ENCODE measurements around the gene LENG9. TPM values are rescaled to one million over a fixed set of nuclear protein-coding genes. Genes with fewer than 3 reads are reported as not detected.
"Not testable (repeated sequence)": the region's sequence is repeated elsewhere in the genome, so short reads cannot be mapped to it uniquely, and the experiment has no call there.

Gene LENG9
- polyA plus RNA-seq, 1 donor from 2014 or later: not detected

DNA sequence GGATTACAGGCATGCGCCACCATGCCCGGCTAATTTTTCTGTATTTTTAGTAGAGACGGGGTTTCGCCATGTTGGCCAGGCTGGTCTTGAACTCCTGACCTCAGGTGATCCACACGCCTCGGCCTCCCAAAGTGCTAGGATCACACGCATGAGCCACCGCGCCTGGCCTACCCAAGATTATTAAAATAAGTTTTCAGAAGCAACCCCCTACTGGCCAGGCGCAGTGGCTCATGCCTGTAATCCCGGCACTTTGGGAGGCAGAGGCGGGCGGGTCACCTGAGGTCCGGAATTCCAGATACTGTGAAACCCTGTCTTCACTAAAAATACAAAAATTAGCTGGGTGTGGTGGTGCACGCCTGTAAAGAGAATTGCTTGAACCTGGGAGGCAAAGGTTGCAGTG is 17.2 kb downstream of the LENG9 start:
- Mint-ChIP-seq H3K27ac (peak overlapping the region in 1 of 3 donors; percentile 99), H3K4me1 (peaks cover 22 to 30% (median 23%) of the 10 kb centered on the region in 3 donors), H3K4me3 (peak overlapping the region in 1 of 4 donors; percentile 95)
- H3K9me3 Mint-ChIP-seq, H3K36me3 Mint-ChIP-seq, H3K27me3 Mint-ChIP-seq: not testable (repeated sequence)

DNA sequence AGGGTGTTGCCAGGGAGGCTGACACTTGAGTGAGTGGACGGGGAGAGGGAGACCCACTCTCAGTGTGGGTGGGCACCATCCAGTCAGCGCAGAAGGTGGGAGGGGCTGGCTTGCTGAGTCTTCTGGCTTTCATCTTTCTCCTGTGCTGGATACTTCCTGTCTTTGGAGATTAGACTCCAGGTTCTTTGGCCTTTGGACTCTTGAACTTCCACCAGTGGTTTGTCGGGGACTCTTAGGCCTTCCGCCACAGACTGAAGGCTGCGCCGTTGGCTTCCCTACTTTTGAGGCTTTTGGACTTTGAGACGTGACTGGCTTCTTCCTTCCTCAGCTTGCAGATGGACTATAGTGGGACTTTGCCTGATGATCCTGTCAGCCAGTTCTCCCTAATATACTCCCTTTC is 18.8 kb downstream of the LENG9 start:
- H3K27me3 Mint-ChIP-seq: no peaks in the 10 kb centered on the region
- H3K9me3 Mint-ChIP-seq: no peaks in the 10 kb centered on the region
- H3K4me1 Mint-ChIP-seq: peaks cover 13 to 19% (median 14%) of the 10 kb centered on the region in 3 donors
- H3K4me3 Mint-ChIP-seq: no peak overlapping the region
- peak overlapping the region in 1 of 3 donors; percentile 79 for H3K27ac Mint-ChIP-seq
- peaks cover 4% of the 10 kb centered on the region for H3K36me3 Mint-ChIP-seq

DNA sequence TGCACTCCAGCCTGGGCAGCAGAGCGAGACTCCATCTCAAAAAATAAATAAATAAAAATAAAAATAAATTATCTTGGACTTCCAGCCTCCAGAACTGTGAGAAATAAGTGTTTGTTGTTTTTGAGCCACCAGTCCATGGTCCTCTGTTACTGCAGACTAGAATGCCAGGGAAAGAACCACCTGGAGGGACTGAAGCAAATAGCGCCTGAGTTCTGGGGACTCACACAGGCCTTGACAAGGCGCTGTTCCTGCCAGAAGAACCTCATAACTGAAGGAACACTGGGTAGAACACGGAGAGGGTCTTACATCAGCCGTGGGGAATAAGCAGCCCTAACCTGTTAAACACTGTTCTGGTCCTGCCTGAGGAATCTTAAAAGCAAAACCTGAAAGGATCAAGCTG is 22.9 kb downstream of the LENG9 start:
- peak overlapping the region in 1 of 4 donors; percentile 7 for H3K4me3 Mint-ChIP-seq
- H3K27me3 Mint-ChIP-seq: no peaks in the 10 kb centered on the region
- H3K27ac Mint-ChIP-seq: no peak overlapping the region
- H3K4me1 Mint-ChIP-seq: peaks cover 0 to 8% (median 4%) of the 10 kb centered on the region in 3 donors
- peaks cover 4% of the 10 kb centered on the region for H3K36me3 Mint-ChIP-seq
- no peaks in the 10 kb centered on the region for H3K9me3 Mint-ChIP-seq

DNA sequence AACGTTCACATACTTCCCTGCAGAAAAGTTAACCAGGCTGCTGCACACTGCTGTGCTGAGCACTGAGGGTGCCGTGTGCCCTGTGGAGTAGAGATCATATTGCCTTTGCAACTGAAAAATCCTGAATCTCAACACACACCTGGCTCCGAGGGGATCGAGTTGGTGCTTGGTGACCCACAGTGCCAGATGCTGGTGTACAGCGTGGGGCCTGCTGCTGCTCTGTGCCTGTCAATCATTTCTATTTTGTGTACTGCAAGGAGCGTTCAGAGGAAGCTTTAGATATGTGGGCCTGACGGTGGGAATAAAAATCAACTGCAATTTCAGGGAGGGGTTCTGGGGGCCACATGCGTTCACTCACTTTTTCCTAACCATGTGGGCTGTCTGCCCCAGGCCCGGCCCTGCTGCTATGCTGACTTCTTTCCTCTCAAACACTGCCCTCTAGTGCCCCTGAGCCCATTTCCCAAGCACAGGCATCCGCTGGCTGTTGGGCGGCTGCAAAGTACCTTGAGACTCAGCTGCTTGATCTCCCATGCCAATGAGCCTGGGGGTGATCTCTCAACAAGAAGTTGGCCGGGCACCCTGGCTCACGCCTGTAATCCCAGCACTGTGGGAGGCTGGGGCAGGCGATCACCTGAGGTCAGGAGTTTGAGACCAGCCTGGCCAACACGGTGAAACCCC is 24.3 kb downstream of the LENG9 start:
- H3K4me3 Mint-ChIP-seq: no peak overlapping the region
- peaks cover 0 to 15% (median 13%) of the 10 kb centered on the region in 3 donors for H3K4me1 Mint-ChIP-seq
- H3K27ac Mint-ChIP-seq: no peak overlapping the region
- no peaks in the 10 kb centered on the region for H3K9me3 Mint-ChIP-seq
- peaks cover 4% of the 10 kb centered on the region for H3K36me3 Mint-ChIP-seq
- no peaks in the 10 kb centered on the region for H3K27me3 Mint-ChIP-seq

DNA sequence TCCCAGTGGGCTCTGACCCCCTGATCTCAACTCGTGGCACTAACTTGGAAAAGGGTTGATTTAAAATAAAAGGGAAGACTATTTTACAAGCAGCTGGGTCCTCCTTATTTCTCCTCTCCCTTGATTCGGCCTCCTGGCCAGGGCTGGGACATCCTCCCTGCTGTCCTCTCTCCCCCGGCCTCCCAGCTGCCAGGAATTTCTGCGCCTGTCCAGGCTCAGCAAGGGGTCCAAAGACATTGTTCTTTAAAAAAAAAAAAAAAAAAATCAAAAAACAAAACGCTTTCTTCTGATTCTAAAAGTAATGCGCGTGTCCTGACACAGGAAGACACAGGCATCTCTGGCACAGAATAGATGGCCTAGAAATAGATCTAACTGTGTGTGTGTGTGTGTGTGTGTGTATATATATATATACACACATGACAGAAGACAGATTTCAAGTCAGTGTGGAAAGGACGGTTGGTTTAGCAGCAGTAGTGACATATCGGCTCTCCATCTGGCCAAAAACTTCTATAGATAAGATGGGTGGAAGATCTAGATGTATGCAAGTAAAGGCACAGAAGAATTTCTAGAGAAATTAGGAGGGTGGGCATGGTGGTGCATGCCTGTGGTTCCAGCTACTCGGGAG is 26.8 kb downstream of the LENG9 start:
- no peak overlapping the region for H3K4me3 Mint-ChIP-seq
- no peaks in the 10 kb centered on the region for H3K27me3 Mint-ChIP-seq
- H3K27ac Mint-ChIP-seq: no peak overlapping the region
- H3K36me3 Mint-ChIP-seq: no peaks in the 10 kb centered on the region
- no peaks in the 10 kb centered on the region for H3K9me3 Mint-ChIP-seq
- H3K4me1 Mint-ChIP-seq: peaks cover 0 to 15% (median 15%) of the 10 kb centered on the region in 3 donors

DNA sequence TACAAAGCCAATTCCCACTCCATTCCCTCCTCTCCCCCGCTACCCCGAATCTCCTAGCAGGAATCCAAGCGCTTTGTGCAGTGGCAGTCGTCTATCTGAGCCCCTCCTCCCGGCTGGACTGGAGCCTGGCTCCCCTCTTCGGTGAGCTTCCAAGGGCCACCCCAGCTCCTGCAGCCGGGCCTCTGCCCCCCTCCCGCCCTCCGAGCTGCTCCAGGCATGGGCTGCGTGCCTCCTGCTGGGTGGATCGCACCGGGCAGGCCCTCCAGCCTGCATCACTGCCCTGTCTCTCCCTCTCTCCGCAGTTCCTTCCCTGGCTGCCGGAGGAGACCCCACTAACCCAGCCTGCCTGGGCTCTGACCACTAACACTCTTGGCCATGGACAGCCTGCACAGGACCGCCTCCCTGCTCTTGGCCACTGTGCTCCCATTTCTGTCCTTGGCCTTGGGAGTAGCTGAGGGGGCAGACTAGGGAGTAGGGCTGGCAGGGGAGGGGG is 27.5 kb downstream of the LENG9 start:
- Mint-ChIP-seq H3K4me3 (peak overlapping the region in 1 of 4 donors; percentile 75), H3K4me1 (peaks cover 3 to 17% (median 14%) of the 10 kb centered on the region in 3 donors), H3K36me3 (no peaks in the 10 kb centered on the region), H3K27ac (no peak overlapping the region), H3K27me3 (no peaks in the 10 kb centered on the region), H3K9me3 (no peaks in the 10 kb centered on the region)

DNA sequence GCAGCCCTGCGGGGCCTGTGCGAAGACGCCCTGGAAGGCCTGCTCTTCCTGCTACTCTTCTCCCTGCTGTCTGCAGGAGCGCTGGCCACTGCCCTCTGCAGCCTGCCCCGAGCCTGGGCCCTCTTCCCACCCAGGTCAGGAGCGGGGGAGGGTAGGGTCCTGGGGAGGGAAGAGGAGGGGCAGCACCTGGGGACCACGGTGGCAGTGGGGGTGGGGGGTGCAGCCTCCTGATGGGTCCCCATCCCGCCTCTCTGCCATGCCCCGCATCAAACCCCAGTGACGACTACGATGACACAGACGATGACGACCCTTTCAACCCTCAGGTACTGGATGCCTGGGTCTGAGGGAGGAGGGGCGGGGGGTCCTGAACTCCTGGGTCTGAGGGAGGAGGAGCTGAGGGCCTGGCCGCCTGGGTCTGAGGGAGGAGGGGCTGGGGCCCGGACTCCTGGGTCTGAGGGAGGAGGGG is 28.0 kb downstream of the LENG9 start:
- Mint-ChIP-seq H3K27me3 (no peaks in the 10 kb centered on the region), H3K36me3 (no peaks in the 10 kb centered on the region), H3K4me3 (no peak overlapping the region), H3K9me3 (no peaks in the 10 kb centered on the region), H3K4me1 (peaks cover 5 to 18% (median 13%) of the 10 kb centered on the region in 3 donors), H3K27ac (no peak overlapping the region)

DNA sequence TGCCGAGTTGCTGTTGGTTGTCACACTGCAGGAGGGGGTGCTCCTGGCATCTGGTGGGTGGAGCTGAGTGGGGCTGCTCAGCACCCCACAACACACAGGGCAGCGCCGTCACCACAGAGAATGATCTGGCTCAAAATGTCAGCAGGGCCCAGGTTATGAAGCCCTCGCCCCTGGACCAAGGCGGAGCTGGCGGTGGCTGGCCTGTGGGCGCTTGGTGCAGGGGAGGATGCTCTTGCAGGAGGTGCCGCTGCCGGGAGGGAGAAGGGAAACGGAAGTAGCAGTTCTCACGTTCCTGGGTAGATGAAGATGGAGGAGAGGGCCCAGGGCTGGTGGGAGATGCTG is 28.7 kb downstream of the LENG9 start:
- H3K4me3 Mint-ChIP-seq: peak overlapping the region in 1 of 4 donors; percentile 26
- H3K27ac Mint-ChIP-seq: peak overlapping the region; percentile 36 to 71 (median 66)
- H3K9me3 Mint-ChIP-seq: no peaks in the 10 kb centered on the region
- peaks cover 5 to 18% (median 13%) of the 10 kb centered on the region in 3 donors for H3K4me1 Mint-ChIP-seq
- no peaks in the 10 kb centered on the region for H3K36me3 Mint-ChIP-seq
- H3K27me3 Mint-ChIP-seq: peaks cover 1% of the 10 kb centered on the region

DNA sequence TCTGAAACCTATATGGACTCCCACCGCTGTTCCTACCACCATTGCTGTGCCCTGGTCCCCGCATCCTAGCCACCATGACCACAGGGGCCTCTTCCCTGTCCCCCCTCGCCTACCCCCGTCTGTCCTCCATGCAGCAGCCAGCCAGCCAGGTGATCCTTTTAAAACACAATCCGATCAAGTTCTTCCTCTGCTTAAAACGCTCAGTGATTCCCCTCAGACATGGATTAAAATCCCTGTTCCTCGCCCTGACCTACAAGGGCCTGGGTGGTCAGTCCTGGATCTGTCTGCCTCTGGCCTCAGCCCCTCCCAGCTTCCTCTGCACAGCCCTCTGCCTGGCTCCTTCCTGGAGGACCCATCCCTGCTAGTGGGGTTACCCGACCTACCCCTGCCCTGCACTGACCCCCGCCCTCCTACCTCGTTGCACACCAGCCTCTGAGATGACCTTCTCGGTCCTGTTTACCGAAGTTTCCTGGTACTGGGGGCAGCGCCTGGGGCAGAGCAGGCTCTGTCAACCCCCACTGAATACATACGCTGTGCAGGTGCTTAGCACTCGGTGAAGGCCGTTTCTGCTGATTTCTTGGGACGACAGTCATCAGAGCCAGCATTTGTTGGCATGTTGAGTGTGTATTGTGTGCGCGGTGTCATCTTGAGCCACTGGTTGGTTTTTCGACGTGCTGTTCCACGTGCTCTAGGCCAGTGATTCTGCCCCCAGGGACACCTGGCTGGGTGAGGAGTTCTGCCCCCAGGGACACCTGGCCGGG is 29.3 kb downstream of the LENG9 start:
- Mint-ChIP-seq H3K27ac (peak overlapping the region in 1 of 3 donors; percentile 66), H3K36me3 (no peaks in the 10 kb centered on the region), H3K27me3 (peaks cover 3% of the 10 kb centered on the region)

DNA sequence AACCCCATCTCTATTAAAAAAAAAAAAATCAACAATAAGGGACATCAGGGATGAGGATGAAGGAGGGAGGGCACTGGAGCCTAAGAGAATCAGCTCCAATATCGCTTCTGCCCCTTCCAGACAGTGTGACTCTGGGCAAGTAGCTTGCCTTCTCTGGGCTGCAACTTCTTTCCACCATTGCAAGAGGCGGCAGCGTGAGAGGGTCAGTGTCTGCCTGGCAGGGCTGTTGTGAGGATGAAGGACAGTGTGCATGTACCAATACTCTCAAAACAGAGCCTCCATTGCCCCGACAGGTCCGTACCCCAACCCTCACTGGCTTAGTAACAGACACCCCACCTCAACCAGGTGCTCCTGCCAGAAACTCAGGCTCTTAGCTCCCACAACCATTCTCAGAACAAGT is 29.9 kb downstream of the LENG9 start:
- no peak overlapping the region for H3K4me3 Mint-ChIP-seq
- H3K36me3 Mint-ChIP-seq: no peaks in the 10 kb centered on the region

More for the DNA sequence above, 29.3 kb downstream of the LENG9 start:
- peak overlapping the region in 1 of 4 donors; percentile 26 for H3K4me3 Mint-ChIP-seq
- H3K9me3 Mint-ChIP-seq: no peaks in the 10 kb centered on the region
- peaks cover 5 to 16% (median 13%) of the 10 kb centered on the region in 3 donors for H3K4me1 Mint-ChIP-seq

DNA sequence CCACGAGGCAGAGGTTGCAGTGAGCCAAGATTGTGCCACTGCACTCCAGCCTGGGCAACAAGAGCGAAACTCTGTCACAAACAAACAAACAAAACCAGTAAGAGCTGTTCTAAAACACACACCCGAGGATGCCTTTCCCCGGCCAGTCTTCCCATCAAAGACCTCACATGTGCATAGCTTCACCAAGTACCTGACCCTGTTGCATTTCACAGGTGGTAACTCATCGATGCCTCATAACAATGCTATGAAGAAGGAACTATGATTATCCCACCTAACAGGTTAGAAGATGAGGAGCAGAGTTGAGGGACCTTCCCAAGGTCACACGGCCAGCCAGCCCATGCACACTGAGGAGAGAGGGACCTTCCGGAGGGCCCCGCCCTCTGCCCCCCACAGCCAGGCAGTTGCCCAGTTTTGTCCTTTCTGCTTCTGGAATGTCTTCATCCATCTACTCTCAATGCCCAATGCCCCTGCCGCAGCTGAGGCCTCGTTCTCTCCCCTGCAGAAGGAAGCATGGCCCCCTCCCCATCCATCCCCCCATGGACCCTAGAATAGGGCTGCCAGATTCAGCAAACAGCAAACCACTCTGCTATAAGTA is 31.3 kb downstream of the LENG9 start:
- Mint-ChIP-seq H3K4me1 (peaks cover 5 to 15% (median 13%) of the 10 kb centered on the region in 3 donors), H3K36me3 (no peaks in the 10 kb centered on the region), H3K27me3 (peaks cover 15% of the 10 kb centered on the region), H3K9me3 (no peaks in the 10 kb centered on the region), H3K4me3 (peak overlapping the region in 1 of 4 donors; percentile 72), H3K27ac (peak overlapping the region in 1 of 3 donors; percentile 30)

More for the DNA sequence above, 29.9 kb downstream of the LENG9 start:
- H3K27me3 Mint-ChIP-seq: peaks cover 4% of the 10 kb centered on the region
- peaks cover 5 to 15% (median 13%) of the 10 kb centered on the region in 3 donors for H3K4me1 Mint-ChIP-seq
- no peaks in the 10 kb centered on the region for H3K9me3 Mint-ChIP-seq
- peak overlapping the region in 1 of 3 donors; percentile 19 for H3K27ac Mint-ChIP-seq

DNA sequence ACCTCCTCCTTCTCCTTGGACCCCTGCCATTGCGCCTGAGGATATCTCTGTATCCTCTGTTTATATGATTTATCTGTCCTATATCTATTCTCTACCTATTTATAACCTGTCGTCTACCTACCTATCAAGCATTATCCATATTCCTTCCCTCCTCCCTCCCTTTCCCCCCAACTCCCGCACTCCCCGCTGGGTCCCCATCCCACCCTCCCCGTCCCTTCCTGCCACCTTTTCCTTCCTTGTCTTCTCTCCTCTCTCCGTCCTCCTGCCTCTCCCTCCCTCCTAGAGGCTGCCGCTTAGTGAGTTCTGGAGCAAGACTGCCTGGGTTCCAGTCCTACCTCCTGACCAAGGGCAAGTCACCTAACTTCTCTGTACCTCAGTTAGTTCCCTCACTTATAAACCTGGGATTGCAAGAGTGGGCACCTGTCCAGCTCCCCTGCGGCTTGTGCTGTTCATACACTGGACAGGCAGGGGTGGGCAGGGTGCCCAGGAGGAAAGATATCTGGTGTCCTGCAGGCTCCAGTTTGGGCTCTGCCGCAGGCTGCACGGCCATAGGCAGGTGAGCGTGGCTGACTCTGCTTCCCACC is 32.2 kb downstream of the LENG9 start:
- H3K27ac Mint-ChIP-seq: no peak overlapping the region
- peaks cover 15% of the 10 kb centered on the region for H3K27me3 Mint-ChIP-seq
- no peaks in the 10 kb centered on the region for H3K36me3 Mint-ChIP-seq
- H3K4me3 Mint-ChIP-seq: peak overlapping the region in 2 of 4 donors; percentile 63 to 88
- H3K9me3 Mint-ChIP-seq: no peaks in the 10 kb centered on the region
- peaks cover 5 to 12% (median 12%) of the 10 kb centered on the region in 3 donors for H3K4me1 Mint-ChIP-seq

DNA sequence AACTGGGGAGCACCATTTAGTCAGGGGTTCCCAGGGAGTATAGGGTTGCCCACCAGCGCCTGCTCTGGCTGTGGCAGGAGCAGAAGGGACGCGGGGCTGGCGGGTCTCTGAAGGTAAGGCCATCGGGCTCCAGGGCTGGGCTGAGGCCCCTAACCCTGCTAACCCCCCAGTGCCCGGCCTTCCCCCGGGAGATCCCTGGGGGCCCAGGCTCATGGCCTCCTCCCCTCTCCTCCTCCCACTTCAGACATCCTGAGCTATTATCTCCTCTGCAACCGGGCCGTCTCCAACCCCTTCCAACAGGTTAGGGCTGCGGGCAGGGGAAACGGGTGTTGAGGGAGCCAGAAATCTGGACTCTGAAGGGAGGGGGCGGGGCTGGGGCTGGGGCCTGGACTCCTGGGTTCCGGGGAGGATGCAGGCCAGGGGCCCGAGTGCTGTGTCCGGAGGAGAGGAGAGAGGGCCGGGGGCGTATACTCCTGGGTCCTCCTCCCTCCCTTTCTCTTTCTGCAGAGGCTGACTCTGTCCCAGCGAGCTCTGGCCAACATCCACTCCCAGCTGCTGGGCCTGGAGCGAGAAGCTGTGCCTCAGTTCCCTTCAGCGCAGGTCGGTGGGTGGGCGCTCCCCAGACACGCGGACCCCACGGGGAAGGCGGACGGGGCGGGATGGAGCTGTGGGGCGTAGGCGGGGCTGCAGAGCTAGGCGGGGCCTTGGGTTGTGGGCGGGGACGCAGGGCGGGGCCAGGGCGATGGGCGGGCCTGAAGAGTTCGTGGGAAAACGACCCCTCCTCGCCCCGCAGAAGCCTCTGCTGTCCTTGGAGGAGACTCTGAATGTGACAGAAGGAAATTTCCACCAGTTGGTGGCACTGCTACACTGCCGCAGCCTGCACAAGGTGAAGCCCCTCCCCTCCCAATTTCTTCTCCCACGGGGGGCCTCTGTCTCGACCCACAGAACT is 33.0 kb downstream of the LENG9 start:
- Mint-ChIP-seq H3K27ac (no peak overlapping the region), H3K27me3 (peaks cover 22% of the 10 kb centered on the region), H3K4me1 (peaks cover 5 to 12% (median 12%) of the 10 kb centered on the region in 3 donors), H3K4me3 (peak overlapping the region in 2 of 4 donors; percentile 79 to 88), H3K9me3 (no peaks in the 10 kb centered on the region), H3K36me3 (no peaks in the 10 kb centered on the region)
